Panc1 (cell line): ENCODE results near the gene SLC2A5. TPM values are rescaled to one million over a fixed set of nuclear protein-coding genes. Genes with fewer than 3 reads are reported as not detected.
"Not testable (repeated sequence)": the region's sequence is repeated elsewhere in the genome, so short reads cannot be mapped to it uniquely, and the experiment has no call there.

Source experiments
- ATAC-seq: fragments of 200-7000 bp; cut with Tn5 transposase; 2 replicates; pipeline ENCODE4 v1.9.1; 2020; ENCODE audit warnings: mild to moderate bottlenecking, moderate library complexity
- BruUV-seq: library from RNA; stranded (reverse); fragments of 400-500 nt; replicated peaks from 2 replicates; lab custom pipeline; 2021; lab: Mats Ljungman, UMichigan
- CTCF ChIA-PET: fragments of 300-600 bp; sonication (Branson Sonifier 250); formaldehyde crosslinking; loops from one replicate; lab custom pipeline; 2022; ENCODE audit warnings: antibody characterized with exemption; lab: Charles Lee
- POLR2A ChIA-PET: fragments of 300-600 bp; sonication (Branson Sonifier 250); formaldehyde crosslinking; loops from one replicate; lab custom pipeline; 2022; ENCODE audit warnings: antibody characterized with exemption; lab: Charles Lee
- DNase-seq: peaks from one replicate; pipeline ENCODE4 v3.0.0-alpha.2; 2010; ENCODE audit warnings: low read depth, low spot score
- H3K27ac ChIP-seq: 2 replicates; pipeline ENCODE4 v1.5.1; 2011; ENCODE audit warnings: mild to moderate bottlenecking, low read length, inconsistent platforms
- H3K27me3 ChIP-seq: fragments of 200-500 bp; sonication (Bioruptor generic); 2 replicates; pipeline ENCODE4 v1.6.0; 2014; ENCODE audit warnings: low read length, inconsistent platforms; ENCODE audit not compliant: control insufficient read depth, insufficient read depth
- H3K36me3 ChIP-seq: fragments of 200-500 bp; sonication (Bioruptor generic); 2 replicates; pipeline ENCODE4 v1.5.1; 2014; ENCODE audit warnings: inconsistent platforms, mild to moderate bottlenecking, low read length, moderate library complexity; ENCODE audit not compliant: control insufficient read depth, insufficient read depth
- H3K4me1 ChIP-seq: 2 replicates; pipeline ENCODE4 v1.5.1; 2011; ENCODE audit warnings: inconsistent platforms, mild to moderate bottlenecking, low read length, moderate library complexity; ENCODE audit not compliant: control insufficient read depth, insufficient read depth
- H3K4me3 ChIP-seq, 2 experiments: 2 replicates each; pipeline ENCODE4 v1.5.1; 2011 to 2012; ENCODE audit warnings: low read depth in 2 of 2, low read length in 2 of 2, mild to moderate bottlenecking in 2 of 2, inconsistent platforms in 1 of 2, moderate library complexity in 1 of 2
- H3K9me3 ChIP-seq: fragments of 200-500 bp; sonication (Bioruptor generic); 2 replicates; pipeline ENCODE4 v1.5.1; 2014; ENCODE audit warnings: low read depth, mild to moderate bottlenecking, inconsistent platforms, low read length, moderate library complexity; ENCODE audit not compliant: control insufficient read depth, insufficient read depth
- CTCF ChIP-seq: fragments of 450-650 bp; IDR thresholded peaks from 2 replicates; pipeline ENCODE4 v1.5.1; 2017; ENCODE audit warnings: mild to moderate bottlenecking
- REST ChIP-seq, 2 experiments: IDR thresholded peaks; 2 replicates each; pipeline ENCODE4 v1.6.1; 2011 to 2012; ENCODE audit warnings: low read depth in 2 of 2, control low read depth in 1 of 2, low read length in 1 of 2, mild to moderate bottlenecking in 1 of 2, moderate library complexity in 1 of 2; ENCODE audit not compliant: insufficient read depth in 1 of 2
- SIN3A ChIP-seq: IDR thresholded peaks from 2 replicates; pipeline ENCODE4 v1.6.1; 2012; ENCODE audit warnings: low read depth, mild to moderate bottlenecking, low read length, moderate library complexity, borderline replicate concordance; ENCODE audit not compliant: insufficient read depth
- TCF7L2 ChIP-seq: IDR thresholded peaks from 2 replicates; pipeline ENCODE4 v1.6.1; 2011; ENCODE audit warnings: mild to moderate bottlenecking, low read depth, low read length, inconsistent platforms
- in situ Hi-C: cut with HindIII; loops from 2 replicates; pipeline ENCODE4 v1.10.0; 2016; ENCODE audit warnings: low sequenced_read_pairs, low pct_unique_long_range_greater_than_20kb
- intact Hi-C: fragments of 100-400 bp; cut with micrococcal nuclease; formaldehyde crosslinking; loops from one replicate; pipeline ENCODE4 v1.10.0; 2022; ENCODE audit not compliant: unreplicated experiment
- total RNA-seq: library from RNA; stranded (reverse); gene quantifications from one replicate; pipeline ENCODE4 v1.2.1, GENCODE V29; 2021; ENCODE audit not compliant: unreplicated experiment

Gene SLC2A5
- total RNA-seq, 1 experiment from 2014 or later = 0.26 TPM

- CTCF ChIA-PET, DNase-seq, H3K9me3 ChIP-seq, H3K27me3 ChIP-seq, H3K36me3 ChIP-seq, H3K27ac ChIP-seq, in situ Hi-C loops, POLR2A ChIA-PET, H3K4me1 ChIP-seq, intact Hi-C loops, BruUV-seq, H3K4me3 ChIP-seq, ATAC-seq: not testable (repeated sequence)
These were observed 67.8 kb downstream of the SLC2A5 start for GRCh38 chr1:9001534-9002214.

GRCh38 chr1:8993962-8994675 lies 75.3 kb downstream of the SLC2A5 start:
- POLR2A ChIA-PET, H3K4me1 ChIP-seq, BruUV-seq, H3K36me3 ChIP-seq, CTCF ChIA-PET, DNase-seq, intact Hi-C loops, H3K27ac ChIP-seq, in situ Hi-C loops, H3K27me3 ChIP-seq, ATAC-seq, H3K4me3 ChIP-seq, H3K9me3 ChIP-seq: not testable (repeated sequence)

GRCh38 chr1:8992936-8993687 lies 76.3 kb downstream of the SLC2A5 start:
- no peaks in the 10 kb centered on the region for H3K27me3 ChIP-seq
- no peaks in the 10 kb centered on the region for H3K9me3 ChIP-seq
- DNase-seq (no peak), ATAC-seq (no peak)
- peaks cover 2% of the 10 kb centered on the region; the same call in 1 of the 2 replicates for H3K4me1 ChIP-seq
- intact Hi-C loops (no loop called here), in situ Hi-C loops (no loop called here)
- no TSS peak for BruUV-seq
- no peak for TF ChIP-seq REST (IDR thresholded peaks at IDR 0.05; ENCODE audit: insufficient read depth in 1 of 2, low read depth in 2 of 2, low read length in 1 of 2)
- TF ChIP-seq CTCF = no peak
- no peak for TF ChIP-seq TCF7L2
- TF ChIP-seq SIN3A = no peak
- ChIA-PET POLR2A (no interaction called here), CTCF (interaction anchor here (0.8 kb wide), 1 partner anchor 12 kb away, joined by 4 read pairs; no protein-coding TSS in a partner anchor)
- H3K4me3 ChIP-seq = no peak overlapping the region
- no peak overlapping the region for H3K27ac ChIP-seq
- no peaks in the 10 kb centered on the region for H3K36me3 ChIP-seq
